Thyroid gland (tissue), 4 donors: ENCODE data around the gene GPNMB.

Experiments
- POLR2A ChIP-seq, 2 donors: fragments of 450-650 bp; IDR thresholded peaks; one replicate each; pipeline ENCODE4 v1.6.1; 2017; ENCODE audit warnings: antibody characterized with exemption in 2 of 2, mild to moderate bottlenecking in 2 of 2, moderate library complexity in 1 of 2
- TF ChIP-seq, protein P1 (sequence below), 6 experiments: fragments of 200-600 bp in 3 of 6; fragments of 450-650 bp in 3 of 6; sonication (generic) in 3 of 6; IDR thresholded peaks; one replicate each; pipeline ENCODE4 v1.5.1; 2016 to 2019; ENCODE audit warnings: antibody characterized with exemption in 6 of 6, mild to moderate bottlenecking in 2 of 6, inconsistent platforms in 1 of 6, moderate library complexity in 1 of 6

DNA sequence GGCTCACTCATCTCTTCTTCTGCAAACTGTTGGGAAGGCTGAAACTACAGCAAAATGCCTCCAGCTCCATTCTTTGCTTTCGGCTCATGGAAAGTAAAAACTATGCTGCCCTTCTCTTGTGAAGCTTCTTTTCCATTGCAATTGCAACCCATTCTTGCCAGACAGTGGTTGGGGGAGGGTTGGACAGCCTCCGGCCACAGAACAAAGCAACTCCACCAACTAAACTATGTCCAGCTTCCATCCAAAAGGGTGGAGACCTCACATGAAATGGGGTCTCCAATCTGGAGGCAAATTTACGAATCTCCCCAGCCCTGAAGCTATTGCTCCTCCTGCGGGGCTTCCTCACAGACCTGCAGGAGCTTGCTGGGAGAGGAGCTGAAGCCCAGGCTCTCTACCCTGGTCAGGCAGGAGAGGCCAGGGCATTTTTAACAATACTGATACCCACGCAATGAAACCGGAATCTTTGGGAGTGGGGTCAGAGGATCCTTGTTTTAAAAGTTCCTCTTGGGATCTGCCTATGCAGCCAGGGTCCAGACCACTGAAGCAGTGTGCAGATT, 549 bp downstream of the GPNMB start:
- TF ChIP-seq, protein P1, sequence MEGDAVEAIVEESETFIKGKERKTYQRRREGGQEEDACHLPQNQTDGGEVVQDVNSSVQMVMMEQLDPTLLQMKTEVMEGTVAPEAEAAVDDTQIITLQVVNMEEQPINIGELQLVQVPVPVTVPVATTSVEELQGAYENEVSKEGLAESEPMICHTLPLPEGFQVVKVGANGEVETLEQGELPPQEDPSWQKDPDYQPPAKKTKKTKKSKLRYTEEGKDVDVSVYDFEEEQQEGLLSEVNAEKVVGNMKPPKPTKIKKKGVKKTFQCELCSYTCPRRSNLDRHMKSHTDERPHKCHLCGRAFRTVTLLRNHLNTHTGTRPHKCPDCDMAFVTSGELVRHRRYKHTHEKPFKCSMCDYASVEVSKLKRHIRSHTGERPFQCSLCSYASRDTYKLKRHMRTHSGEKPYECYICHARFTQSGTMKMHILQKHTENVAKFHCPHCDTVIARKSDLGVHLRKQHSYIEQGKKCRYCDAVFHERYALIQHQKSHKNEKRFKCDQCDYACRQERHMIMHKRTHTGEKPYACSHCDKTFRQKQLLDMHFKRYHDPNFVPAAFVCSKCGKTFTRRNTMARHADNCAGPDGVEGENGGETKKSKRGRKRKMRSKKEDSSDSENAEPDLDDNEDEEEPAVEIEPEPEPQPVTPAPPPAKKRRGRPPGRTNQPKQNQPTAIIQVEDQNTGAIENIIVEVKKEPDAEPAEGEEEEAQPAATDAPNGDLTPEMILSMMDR (IDR thresholded peaks at IDR 0.05): no peak
- TF ChIP-seq POLR2A (IDR thresholded peaks at IDR 0.05): no peak
